Right lobe of liver (tissue), 6 donors: ENCODE measurements around the gene FYN. TPM values are rescaled to one million over a fixed set of nuclear protein-coding genes. Genes with fewer than 3 reads are reported as not detected.

ENCODE experiments used
- ATAC-seq, 4 donors: fragments of 200-7000 bp; cut with Tn5 transposase; one replicate each; pipeline ENCODE4 v1.9.1; 2020; ENCODE audit warnings: mild to moderate bottlenecking in 4 of 4, moderate library complexity in 4 of 4
- DNase-seq, 3 donors: peaks; one replicate each; pipeline ENCODE4 v3.0.0-alpha.2; 2020
- H3K27ac ChIP-seq, 3 donors: fragments of 200-600 bp; one replicate each; pipeline ENCODE4 v1.8.0; 2022
- H3K27me3 ChIP-seq, 2 donors: fragments of 200-600 bp; one replicate each; pipeline ENCODE4 v1.8.0; 2022
- H3K36me3 ChIP-seq, 4 donors: fragments of 200-600 bp; sonication (generic) in 1 of 4; one replicate each; pipeline versions ENCODE4 v1.5.1 to v1.8.0; 2017 to 2022; ENCODE audit warnings: control low read depth in 1 of 4
- H3K4me1 ChIP-seq, 4 donors: fragments of 200-600 bp; sonication (generic) in 1 of 4; one replicate each; pipeline versions ENCODE4 v1.5.1 to v1.8.0; 2017 to 2022; ENCODE audit warnings: control low read depth in 1 of 4
- H3K4me3 ChIP-seq, 3 donors: fragments of 200-600 bp; one replicate each; pipeline ENCODE4 v1.8.0; 2022
- H3K9me3 ChIP-seq, 4 donors: fragments of 200-600 bp; sonication (generic) in 1 of 4; one replicate each; pipeline versions ENCODE4 v1.5.1 to v1.8.0; 2017 to 2022; ENCODE audit warnings: control low read depth in 1 of 4
- POLR2A ChIP-seq: fragments of 450-650 bp; IDR thresholded peaks from one replicate; pipeline ENCODE4 v1.6.1; 2017; ENCODE audit warnings: antibody characterized with exemption, mild to moderate bottlenecking
- WGBS: methylation state at CpG from one replicate; pipeline ENCODE4 v1.1.6; 2018; ENCODE audit warnings: low coverage, low lambda C conversion rate; ENCODE audit not compliant: insufficient coverage; ENCODE audit errors: missing lambda C conversion rate; 5-methylcytosine and 5-hydroxymethylcytosine counted together
- intact Hi-C, 2 donors: fragments of 100-400 bp; cut with DNase I; formaldehyde crosslinking; loops; one replicate each; pipeline versions ENCODE4 v1.11.2 to v1.14.1; 2022
- total RNA-seq, 6 experiments: library from RNA; depleted of rRNA in 2 of 6; stranded (reverse); fragments of >200 nt in 2 of 6; fragmentation: NEBNext Ultra II Directional in 3 of 6; extraction: Animal tissue kit (Norgen Biotek cat#: 25700) in 3 of 6; gene quantifications; one replicate each; pipeline versions ENCODE4 v1.1.0 to v1.2.4, GENCODE V29; 2016 to 2023
- TF ChIP-seq, protein P1 (sequence below), 4 donors: fragments of 200-600 bp in 3 of 4; fragments of 450-650 bp in 1 of 4; IDR thresholded peaks; one replicate each; pipeline versions ENCODE4 v1.5.1 to v1.8.0; 2016 to 2022; ENCODE audit warnings: antibody characterized with exemption in 4 of 4, mild to moderate bottlenecking in 2 of 4
- donor health status: DM: no; HTN: yes; CAD: no.
- donor health status: DM: no; HTN: no; CAD: no.
- donor health status: DM: no; HTN: no; CAD: no.
- donor health status: DM: no; HTN: yes; CAD: no.
- donor health status: DM: no; HTN: yes; CAD: no.

The FYN gene
- total RNA-seq, 6 experiments from 2014 or later: 16.8 to 33.7 (median 23.5) TPM

DNA sequence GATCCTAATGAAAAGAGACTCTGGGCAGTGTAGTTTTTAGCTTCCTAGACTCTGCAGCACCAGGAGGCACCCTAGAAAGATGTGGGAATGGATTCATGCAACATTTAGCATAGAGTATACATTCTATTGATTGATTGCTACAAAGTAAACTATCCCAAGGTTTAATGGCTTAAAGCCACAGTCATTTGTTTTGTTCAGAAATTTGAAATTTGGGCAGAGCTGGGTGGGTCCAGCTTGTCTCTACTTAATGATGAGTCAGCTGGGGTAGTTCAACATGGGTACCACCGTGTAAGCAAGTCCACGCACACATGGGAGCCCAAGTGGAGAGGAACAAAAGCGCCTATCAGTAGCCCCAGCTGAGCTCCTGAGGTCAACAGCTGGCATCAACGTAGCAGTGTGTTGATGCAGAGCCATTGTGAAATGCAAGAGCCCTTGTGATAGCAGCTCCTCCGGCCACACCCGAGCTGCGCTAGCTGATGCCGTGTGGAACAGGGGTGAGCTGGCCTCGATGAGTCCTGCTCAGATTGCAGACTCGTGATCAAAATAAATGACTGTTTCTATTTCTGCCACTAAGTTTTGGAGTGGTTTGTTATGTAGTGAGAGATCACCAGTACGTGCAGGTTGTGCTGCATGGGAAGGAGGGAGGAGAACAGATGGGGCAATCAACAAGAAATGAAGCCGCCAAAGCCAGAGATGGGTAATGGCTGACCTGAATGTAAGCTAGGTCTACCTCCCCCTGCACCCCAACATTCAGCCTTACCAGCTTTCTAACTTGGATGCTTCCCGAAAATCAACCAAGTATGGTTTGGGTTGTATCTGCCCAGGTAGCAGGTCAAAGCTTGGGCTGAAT lies 221.8 kb downstream of the FYN start:
- no peak for TF ChIP-seq POLR2A
- TF ChIP-seq, protein P1, sequence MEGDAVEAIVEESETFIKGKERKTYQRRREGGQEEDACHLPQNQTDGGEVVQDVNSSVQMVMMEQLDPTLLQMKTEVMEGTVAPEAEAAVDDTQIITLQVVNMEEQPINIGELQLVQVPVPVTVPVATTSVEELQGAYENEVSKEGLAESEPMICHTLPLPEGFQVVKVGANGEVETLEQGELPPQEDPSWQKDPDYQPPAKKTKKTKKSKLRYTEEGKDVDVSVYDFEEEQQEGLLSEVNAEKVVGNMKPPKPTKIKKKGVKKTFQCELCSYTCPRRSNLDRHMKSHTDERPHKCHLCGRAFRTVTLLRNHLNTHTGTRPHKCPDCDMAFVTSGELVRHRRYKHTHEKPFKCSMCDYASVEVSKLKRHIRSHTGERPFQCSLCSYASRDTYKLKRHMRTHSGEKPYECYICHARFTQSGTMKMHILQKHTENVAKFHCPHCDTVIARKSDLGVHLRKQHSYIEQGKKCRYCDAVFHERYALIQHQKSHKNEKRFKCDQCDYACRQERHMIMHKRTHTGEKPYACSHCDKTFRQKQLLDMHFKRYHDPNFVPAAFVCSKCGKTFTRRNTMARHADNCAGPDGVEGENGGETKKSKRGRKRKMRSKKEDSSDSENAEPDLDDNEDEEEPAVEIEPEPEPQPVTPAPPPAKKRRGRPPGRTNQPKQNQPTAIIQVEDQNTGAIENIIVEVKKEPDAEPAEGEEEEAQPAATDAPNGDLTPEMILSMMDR (IDR thresholded peaks at IDR 0.05): no peak
- WGBS: 89% methylated on average over 12 of the region's 13 CpGs
- H3K4me1 ChIP-seq: peaks cover 0 to 5% (median 0%) of the 10 kb centered on the region in 4 donors
- DNase-seq (no peak), ATAC-seq (no peak)
- H3K36me3 ChIP-seq: no peaks in the 10 kb centered on the region
- intact Hi-C loops: no loop called here
- no peak overlapping the region for H3K4me3 ChIP-seq
- H3K27ac ChIP-seq: no peak overlapping the region
- H3K9me3 ChIP-seq: no peaks in the 10 kb centered on the region
- no peaks in the 10 kb centered on the region for H3K27me3 ChIP-seq

DNA sequence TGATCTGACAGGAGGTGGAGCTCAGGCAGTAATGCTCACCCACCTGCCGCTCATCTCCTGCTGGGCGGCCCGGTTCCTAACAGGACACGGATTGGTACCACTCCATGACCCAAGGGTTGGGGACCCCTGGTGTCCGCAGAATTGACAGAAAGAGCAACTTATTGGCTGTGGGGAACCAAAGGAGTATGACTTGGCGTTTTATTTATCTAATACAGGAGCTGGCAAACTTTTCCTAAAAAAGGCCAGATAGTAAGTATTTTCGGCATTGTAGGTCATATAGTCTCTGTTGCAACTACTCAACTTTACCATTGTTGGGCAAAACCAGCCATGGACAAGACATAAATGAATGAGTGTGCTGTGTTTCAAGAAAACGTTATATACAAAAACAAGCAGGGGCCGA lies 223.2 kb downstream of the FYN start:
- ATAC-seq (no peak), DNase-seq (no peak)
- Histone ChIP-seq H3K4me3 (no peak overlapping the region), H3K27me3 (no peaks in the 10 kb centered on the region), H3K36me3 (no peaks in the 10 kb centered on the region), H3K27ac (no peak overlapping the region), H3K9me3 (no peaks in the 10 kb centered on the region), H3K4me1 (peaks cover 0 to 5% (median 0%) of the 10 kb centered on the region in 4 donors)
- WGBS: 81% methylated on average over 9 of the region's 9 CpGs
- TF ChIP-seq POLR2A: no peak
- TF ChIP-seq, protein P1 (IDR thresholded peaks at IDR 0.05): no peak
- intact Hi-C loops: no loop called here

DNA sequence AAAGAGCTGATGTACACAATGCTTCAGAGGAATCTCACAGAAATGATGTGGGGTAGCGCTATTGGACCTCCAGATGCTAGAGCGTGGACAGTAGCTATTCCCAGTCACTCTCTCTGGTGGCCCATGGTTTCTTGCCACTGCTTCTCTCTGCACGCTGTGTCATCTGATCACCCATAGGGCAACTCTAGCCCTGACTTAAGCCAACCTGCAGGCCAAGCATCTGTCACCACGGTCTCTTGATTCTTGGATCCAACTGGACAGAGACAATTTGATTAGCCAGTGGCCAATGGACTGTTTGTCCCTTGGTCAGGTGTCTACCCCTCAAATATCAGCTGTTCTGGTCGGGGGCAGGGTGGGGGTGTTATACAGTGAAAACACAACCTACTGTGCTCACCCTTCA lies 225.2 kb downstream of the FYN start:
- H3K27ac ChIP-seq: no peak overlapping the region
- DNase-seq (no peak), ATAC-seq (no peak)
- H3K4me1 ChIP-seq: no peaks in the 10 kb centered on the region
- 81% methylated on average over 3 of the region's 5 CpGs for WGBS
- H3K27me3 ChIP-seq: no peaks in the 10 kb centered on the region
- H3K36me3 ChIP-seq: no peaks in the 10 kb centered on the region
- H3K9me3 ChIP-seq: no peaks in the 10 kb centered on the region
- no peak overlapping the region for H3K4me3 ChIP-seq
- intact Hi-C loops: loop anchor here in 1 of 2 donors (10.0 kb wide), 2 partner anchors 283 to 393 kb away; a partner anchor contains a TSS
- TF ChIP-seq, protein P1 (IDR thresholded peaks at IDR 0.05): no peak
- no peak for TF ChIP-seq POLR2A

DNA sequence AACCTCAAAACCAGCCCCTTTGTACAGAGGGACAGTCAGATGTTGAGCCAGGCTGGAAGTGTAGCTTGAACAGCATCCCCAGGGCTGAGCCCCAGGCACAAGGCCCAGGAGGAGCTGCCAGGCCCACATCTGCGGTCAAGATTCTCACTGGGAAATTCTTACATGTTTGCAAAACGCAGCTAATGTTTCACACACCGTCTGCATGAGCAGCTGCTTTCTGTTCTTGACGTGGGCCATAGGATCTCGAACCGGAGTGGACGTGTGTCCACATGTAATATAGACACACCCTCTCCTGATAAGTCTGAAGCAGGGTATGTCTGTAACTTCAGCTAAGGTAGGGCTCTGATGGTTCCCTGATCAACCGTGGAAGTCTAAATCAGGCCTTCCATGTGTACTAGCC lies 226.3 kb downstream of the FYN start:
- H3K36me3 ChIP-seq: no peaks in the 10 kb centered on the region
- no peaks in the 10 kb centered on the region for H3K27me3 ChIP-seq
- ATAC-seq: no peak
- intact Hi-C loops: loop anchor here in 1 of 2 donors (10.0 kb wide), 2 partner anchors 282 to 392 kb away; a partner anchor contains a TSS
- no peaks in the 10 kb centered on the region for H3K4me1 ChIP-seq
- no peak overlapping the region for H3K27ac ChIP-seq
- WGBS: 75% methylated on average over 1 of the region's 8 CpGs
- DNase-seq: no peak
- TF ChIP-seq POLR2A: no peak
- TF ChIP-seq, protein P1 (IDR thresholded peaks at IDR 0.05): no peak
- no peaks in the 10 kb centered on the region for H3K9me3 ChIP-seq
- no peak overlapping the region for H3K4me3 ChIP-seq
